Testis (tissue), 3 donors: ENCODE data around the gene SLC7A6. TPM values are rescaled to one million over a fixed set of nuclear protein-coding genes. Genes with fewer than 3 reads are reported as not detected.

Experiments
- DNase-seq: peaks from one replicate; pipeline ENCODE4 v3.0.0-alpha.2; 2019
- H3K27ac ChIP-seq, 2 donors: fragments of 200-600 bp; sonication (generic); one replicate each; pipeline ENCODE4 v1.5.1; 2019
- H3K27me3 ChIP-seq: fragments of 200-600 bp; sonication (generic); one replicate; pipeline ENCODE4 v1.5.1; 2019
- H3K36me3 ChIP-seq: fragments of 200-600 bp; sonication (generic); one replicate; pipeline ENCODE4 v1.5.1; 2017; ENCODE audit warnings: low read depth; ENCODE audit errors: missing control alignments
- H3K4me1 ChIP-seq: fragments of 200-600 bp; sonication (generic); one replicate; pipeline ENCODE4 v1.5.1; 2019
- H3K4me3 ChIP-seq, 2 donors: fragments of 200-600 bp; sonication (generic); one replicate each; pipeline ENCODE4 v1.5.1; 2017 to 2019
- H3K9me3 ChIP-seq: fragments of 200-600 bp; sonication (generic); one replicate; pipeline ENCODE4 v1.5.1; 2017
- CTCF ChIP-seq, 3 experiments: fragments of 450-650 bp in 2 of 3; fragments of 200-600 bp in 1 of 3; sonication (generic) in 1 of 3; IDR thresholded peaks; one replicate each; pipeline ENCODE4 v1.5.1; 2016 to 2019; ENCODE audit warnings: antibody characterized with exemption in 3 of 3, mild to moderate bottlenecking in 2 of 3, moderate library complexity in 1 of 3
- POLR2A ChIP-seq: fragments of 450-650 bp; IDR thresholded peaks from one replicate; pipeline ENCODE4 v1.6.1; 2017; ENCODE audit warnings: antibody characterized with exemption, mild to moderate bottlenecking, moderate library complexity
- WGBS, 2 donors: methylation state at CpG; one replicate each; pipeline ENCODE4 v1.1.5; 2018; 5-methylcytosine and 5-hydroxymethylcytosine counted together
- intact Hi-C: fragments of 100-400 bp; cut with DNase I; formaldehyde crosslinking; loops from one replicate; pipeline ENCODE4 v1.15.1; 2023; ENCODE audit warnings: low total_unique reads
- polyA plus RNA-seq: library from polyadenylated mRNA; stranded (reverse); fragments of 350-450 nt; fragmentation: Illumina TruSeq; extraction: RNeasy Lipid Tissue Mini Kit (QIAGEN cat#74804); gene quantifications from one replicate; pipeline ENCODE4 v1.2.3, GENCODE V29; 2014; ENCODE audit warnings: low read depth, low replicate concordance; ENCODE audit not compliant: insufficient read depth
- total RNA-seq, 2 donors: library from RNA; depleted of rRNA; stranded (reverse); fragments of >200 nt; gene quantifications; one replicate each; pipeline ENCODE4 v1.2.3, GENCODE V29; 2016

The SLC7A6 gene
- total and polyA plus RNA-seq, 3 donors from 2014 or later, result 28.6 to 48.6 (median 42.2) TPM

- H3K36me3 ChIP-seq, result no peaks in the 10 kb centered on the region
- H3K27me3 ChIP-seq, result no peaks in the 10 kb centered on the region
- peak overlapping the region; percentile 82 to 84 for H3K4me3 ChIP-seq
- no peaks in the 10 kb centered on the region for H3K9me3 ChIP-seq
- peaks cover 23% of the 10 kb centered on the region for H3K4me1 ChIP-seq
- 2 to 3% methylated on average over 23 of the region's 23 CpGs for WGBS, 2 donors
- TF ChIP-seq POLR2A (no peak), CTCF (IDR thresholded peaks at IDR 0.05) (no peak)
- DNase-seq, result peak; percentile 59
- intact Hi-C loops, result loop anchor here (2.0 kb wide), 1 partner anchor 64 kb away; no protein-coding TSS in a partner anchor
- peak overlapping the region; percentile 86 to 94 for H3K27ac ChIP-seq
Observed at GRCh38 chr16:68265078-68265920, 973 bp downstream of the SLC7A6 start.

- Histone ChIP-seq H3K9me3 (no peaks in the 10 kb centered on the region), H3K27me3 (no peaks in the 10 kb centered on the region), H3K4me1 (peaks cover 46% of the 10 kb centered on the region), H3K36me3 (no peaks in the 10 kb centered on the region), H3K27ac (no peak overlapping the region), H3K4me3 (no peak overlapping the region)
- intact Hi-C loops, result no loop called here
- no peak for TF ChIP-seq CTCF (IDR thresholded peaks at IDR 0.05)
- no peak for TF ChIP-seq POLR2A
- DNase-seq, result no peak
- 66 to 67% methylated on average over 6 of the region's 6 CpGs for WGBS, 2 donors
Observed at GRCh38 chr16:68267612-68268405, 3.5 kb downstream of the SLC7A6 start.

DNA sequence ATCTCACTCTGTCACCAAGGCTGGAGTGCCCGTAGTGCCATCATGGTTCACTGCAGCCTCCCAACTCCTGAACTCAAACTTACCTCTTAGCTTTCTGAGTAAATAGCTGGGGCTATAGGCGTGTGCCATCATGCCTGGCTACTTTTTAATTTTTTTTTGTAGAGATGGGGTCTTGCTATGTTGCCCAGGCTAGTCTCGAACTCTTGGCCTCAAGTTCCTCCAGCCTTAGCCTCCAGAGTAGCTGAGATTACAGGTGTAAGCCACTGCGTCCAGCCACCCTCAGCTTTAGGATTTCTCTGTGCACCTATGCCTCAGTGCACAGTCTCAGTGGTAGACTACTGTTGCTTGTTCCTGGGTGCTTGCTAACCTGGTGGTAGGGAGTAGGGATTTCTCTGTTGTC is 5.5 kb downstream of the SLC7A6 start:
- no peak for DNase-seq
- H3K4me1 ChIP-seq, result peaks cover 49% of the 10 kb centered on the region
- intact Hi-C loops, result no loop called here
- peak overlapping the region; percentile 44 to 57 for H3K27ac ChIP-seq
- no peaks in the 10 kb centered on the region for H3K27me3 ChIP-seq
- TF ChIP-seq CTCF (IDR thresholded peaks at IDR 0.05) (no peak), POLR2A (no peak)
- H3K36me3 ChIP-seq, result no peaks in the 10 kb centered on the region
- no peaks in the 10 kb centered on the region for H3K9me3 ChIP-seq
- 95 to 100% methylated on average over 4 of the region's 4 CpGs for WGBS, 2 donors
- H3K4me3 ChIP-seq, result no peak overlapping the region

GRCh38 chr16:68270353-68270752 is 6.0 kb downstream of the SLC7A6 start:
- TF ChIP-seq CTCF (IDR thresholded peaks at IDR 0.05), result no peak
- no peak for TF ChIP-seq POLR2A
- H3K27ac ChIP-seq, result peak overlapping the region; percentile 44 to 57
- no peaks in the 10 kb centered on the region for H3K36me3 ChIP-seq
- H3K4me3 ChIP-seq, result no peak overlapping the region
- DNase-seq, result no peak
- H3K9me3 ChIP-seq, result no peaks in the 10 kb centered on the region
- 0% methylated on average over 1 of the region's 1 CpG for WGBS, 2 donors
- H3K4me1 ChIP-seq, result peaks cover 46% of the 10 kb centered on the region
- intact Hi-C loops, result no loop called here
- H3K27me3 ChIP-seq, result no peaks in the 10 kb centered on the region
